Activated naive CD4-positive, alpha-beta T cell treated with anti-CD3 and anti-CD28 coated beads, Interleukin-2, amount 50 U/mL, for 16 hours (primary cell): Measurements from ENCODE around the gene GNA12.

ENCODE experiments used
- DNase-seq: peaks from one replicate; pipeline ENCODE4 v3.0.0-alpha.2; 2020

Gene GNA12

DNA sequence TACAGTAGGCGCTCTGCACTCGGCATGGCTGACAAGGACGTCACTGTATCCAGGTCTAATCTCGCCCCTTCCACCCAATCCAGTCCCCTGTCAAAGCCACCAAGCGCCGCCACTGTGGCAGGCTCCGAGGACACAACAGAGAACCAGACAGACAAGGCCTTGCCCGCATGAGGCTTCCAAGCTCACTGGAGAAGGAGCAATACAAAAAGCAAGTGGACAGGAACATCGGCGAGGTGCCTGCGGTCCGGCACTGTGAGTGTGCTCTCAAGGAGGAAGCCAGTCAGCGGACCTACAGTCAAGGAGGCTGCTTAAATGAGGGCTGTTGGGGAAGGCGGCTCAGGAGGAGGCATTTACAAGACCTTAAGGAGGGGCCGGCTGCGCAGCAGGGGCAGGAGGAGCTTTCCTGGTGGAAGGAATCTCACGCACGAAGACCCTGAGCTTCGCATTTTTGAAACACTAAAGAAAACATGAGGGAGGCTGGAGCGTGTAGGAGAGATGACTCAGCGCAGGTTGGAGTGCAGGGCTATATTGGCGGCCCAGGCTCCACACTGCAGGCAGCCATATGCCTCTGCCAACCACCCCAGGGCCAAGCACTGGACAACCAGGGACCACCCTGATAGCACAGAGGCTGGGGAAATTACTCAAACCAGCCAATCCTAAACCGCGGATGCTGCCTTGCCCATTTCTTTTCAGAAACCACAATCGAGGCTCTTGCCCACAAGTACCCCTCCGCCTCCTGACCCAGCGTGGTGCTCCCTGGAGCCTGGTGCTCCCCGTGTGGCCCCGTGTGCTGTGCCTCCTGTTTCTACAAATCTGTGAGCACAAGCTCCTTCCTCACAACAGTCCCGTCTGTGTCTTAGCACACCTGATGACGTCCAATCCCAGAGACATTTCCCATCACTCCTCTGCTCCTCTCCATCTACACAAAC lies 28.9 kb downstream of the GNA12 start:
- DNase-seq = no peak

DNA sequence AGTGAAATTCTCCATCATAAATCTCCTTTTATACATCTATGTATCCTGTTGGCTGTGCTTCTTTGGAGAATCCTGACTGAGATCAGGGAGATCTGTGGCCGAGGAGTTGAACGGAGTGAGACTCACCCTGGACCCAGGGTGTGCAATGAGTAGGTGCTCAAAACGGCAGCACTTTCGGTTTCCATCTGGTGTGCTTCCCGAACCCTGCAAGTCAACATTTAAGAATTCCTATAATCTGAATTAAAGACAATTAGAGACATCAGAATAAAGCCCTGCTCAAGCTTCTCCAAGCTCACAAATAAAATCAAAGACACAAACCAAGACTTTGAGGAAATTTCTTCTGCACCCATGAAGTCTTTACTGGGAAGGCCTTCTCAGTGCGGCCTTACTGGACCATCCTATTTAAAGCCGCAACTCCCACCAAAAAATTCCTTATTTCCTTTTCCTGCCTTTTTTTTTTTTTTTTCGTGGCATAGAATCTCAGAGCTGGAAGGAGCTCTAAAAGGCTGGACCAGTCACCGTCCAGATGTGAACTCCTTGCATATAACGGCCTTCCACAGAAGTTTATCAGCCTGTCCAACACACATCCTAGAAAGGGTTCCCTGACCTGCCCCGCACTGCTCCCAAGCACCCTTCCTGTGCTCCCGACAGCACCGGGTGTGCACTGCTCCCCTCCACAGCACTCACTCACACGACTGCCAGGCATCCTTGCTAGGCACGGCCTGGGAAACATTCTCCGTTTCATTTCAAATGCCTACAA lies 29.7 kb downstream of the GNA12 start:
- DNase-seq = no peak

DNA sequence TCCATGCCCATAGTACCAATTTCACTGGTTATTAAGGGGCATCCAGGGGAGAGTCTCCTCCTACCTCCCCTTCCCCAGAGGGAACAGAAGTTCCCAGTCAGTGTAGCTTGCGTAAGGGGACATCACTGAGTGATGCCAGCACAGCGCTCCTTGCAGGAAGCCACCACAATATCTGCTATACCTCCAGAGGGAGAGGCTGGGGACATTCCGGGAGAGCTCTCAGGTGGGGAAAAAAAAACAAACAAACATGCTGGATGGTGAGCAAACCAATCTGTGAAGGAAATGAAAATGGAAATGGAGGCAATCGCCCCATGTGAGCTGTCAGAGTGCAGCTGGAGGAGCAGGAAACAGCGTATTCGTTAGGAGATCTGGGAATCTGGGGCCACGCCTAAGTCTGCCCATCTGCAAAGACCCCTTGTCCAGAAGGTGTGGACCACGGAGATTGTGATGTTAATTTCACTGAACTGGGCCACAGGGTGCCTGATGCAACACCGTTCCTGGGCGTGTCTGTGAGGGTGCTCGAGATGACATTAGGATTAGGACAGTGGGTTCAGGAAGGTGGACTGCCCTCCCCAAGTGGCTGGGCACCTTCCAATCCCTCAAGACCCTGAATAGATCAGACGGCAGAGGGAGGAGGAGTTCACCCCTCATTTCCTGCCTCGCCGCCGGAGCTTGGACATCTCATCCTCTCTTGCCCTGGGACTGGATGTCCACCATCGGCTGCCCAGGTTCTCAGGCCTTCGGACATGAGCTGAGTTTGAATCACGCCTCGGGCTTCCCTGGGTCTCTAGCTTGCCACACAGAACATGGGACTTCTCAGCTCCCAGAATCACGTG lies 30.5 kb downstream of the GNA12 start:
- no peak for DNase-seq

DNA sequence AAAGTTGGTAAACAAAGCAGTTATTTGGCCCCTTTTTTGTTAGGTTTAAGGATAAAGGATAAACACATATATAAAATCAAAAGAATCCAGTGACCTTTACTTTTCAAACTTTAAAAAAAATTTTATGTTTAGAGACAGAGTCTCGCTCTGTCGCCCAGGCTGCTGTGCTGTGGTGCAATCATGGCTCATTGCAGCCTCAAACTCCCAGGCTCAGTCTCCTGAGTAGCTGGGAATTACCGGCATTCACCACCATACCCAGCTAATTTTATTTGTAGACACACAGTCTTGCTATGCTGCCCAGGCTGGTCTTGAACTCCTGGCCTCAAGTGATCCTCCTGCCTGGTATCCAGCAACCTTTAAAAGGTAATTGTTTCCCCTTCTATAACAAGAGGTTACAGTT lies 31.3 kb downstream of the GNA12 start:
- no peak for DNase-seq

DNA sequence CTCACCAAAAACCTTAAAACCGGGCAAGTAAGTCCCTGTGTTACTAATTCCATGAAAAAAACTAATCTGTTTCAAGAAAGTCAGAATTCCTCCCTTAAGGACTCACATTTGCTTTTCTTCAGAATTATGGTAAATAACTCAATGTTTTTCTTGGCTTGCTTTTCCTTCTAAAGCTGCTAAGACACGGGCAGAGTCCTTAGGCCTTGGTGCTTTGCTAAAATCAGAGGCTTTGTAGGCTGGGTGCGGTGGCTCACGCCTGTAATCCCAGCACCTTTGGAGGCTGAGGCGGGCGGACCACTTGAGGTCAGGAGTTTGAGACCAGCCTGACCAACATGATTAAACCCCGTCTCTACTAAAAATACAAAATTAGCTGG lies 32.0 kb downstream of the GNA12 start:
- no peak for DNase-seq

DNA sequence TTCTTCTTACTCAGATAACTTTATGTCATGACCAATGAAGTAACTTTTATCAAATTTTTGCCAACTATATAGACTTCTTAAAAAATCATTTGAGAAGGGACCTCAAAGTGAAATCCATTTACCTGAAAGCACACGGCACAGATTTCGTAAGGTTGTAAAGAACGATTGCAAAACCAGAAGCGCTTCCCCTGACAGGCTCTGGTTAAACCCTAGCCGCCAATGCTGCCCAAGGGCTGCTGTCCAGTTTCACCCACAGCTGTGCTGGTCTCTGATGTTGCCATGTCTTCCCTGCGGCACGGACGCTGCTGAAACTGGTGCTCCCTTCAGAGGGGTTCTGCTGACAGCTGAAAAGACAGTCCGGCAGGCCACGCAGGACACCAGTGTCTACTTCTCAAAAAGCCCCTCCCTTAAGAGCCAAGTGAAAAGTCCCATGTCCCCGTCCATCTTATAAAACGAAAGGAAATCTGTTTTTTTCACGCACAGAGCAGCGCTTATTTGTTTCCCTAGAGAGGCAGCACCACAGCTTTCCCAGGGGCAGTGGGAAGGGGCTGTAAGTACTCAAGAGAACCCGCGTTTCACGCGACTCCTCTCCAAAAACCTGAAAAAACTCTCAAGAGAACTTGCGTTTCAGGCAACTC lies 32.5 kb downstream of the GNA12 start:
- no peak for DNase-seq

DNA sequence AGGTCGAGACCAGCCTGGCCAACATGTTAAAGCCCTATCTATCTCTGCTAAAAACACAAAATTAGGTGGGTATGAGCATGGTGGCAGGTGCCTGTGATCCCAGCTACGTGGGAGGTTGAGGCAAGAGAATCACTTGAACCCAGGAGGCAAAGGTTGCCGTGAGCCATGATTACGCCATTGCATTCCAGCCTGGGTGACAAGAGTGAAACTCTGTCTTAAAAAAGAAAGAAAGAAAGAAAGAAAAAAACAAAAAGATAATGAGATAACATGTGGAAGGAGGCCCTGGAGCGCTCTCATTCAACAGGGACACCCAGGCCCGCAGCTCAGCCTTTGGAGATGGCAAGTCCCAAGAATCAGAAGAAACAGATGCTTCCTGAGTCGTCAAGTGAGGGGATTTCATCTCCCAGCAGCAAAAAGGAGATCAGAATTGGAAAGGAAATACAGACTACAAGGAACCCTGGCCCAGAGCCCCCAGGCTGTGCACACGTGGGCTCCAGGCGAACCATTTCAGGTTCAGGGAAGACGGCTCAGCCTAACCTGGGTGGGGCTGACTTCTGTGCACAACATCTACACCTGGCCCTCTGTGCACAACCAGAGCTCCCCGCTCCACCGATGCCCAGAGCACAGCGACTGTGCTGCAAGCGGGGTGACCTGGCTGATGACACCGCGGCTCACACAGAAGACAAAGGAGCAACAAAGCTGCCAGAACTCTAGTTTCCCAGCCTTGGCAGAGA lies 33.3 kb downstream of the GNA12 start:
- no peak for DNase-seq

DNA sequence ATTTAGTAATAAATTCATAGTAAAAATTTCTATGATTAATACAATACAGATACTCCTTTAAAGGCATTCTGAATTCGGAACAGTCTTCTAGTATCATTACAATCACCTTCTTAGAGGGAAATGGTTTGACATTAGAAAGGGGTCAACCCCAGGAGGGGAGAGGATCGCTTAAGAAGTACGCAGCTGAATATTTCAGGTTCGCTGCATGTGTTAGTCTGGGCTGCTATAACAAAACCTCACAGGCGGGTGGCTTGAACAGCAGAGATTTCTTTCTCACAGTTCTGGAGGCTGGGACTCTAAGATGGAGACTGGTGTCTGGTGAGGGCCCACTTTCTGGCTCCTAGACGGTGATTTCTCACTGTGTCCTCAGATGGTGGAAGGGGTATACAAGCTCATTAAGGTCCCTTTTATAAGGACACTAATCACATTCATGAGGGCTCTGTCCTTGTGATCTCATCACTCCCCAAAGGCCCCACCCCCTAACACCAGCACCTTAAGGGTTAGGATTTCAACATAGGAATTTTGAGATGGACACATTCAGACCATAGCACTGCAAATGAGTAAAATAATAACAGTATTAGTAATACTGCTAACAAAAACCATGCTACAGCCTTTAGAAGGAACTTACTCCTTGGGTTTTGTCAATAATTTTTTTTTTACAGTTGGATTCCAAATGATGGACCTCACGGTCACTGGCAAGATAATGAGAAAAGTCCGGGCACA lies 34.0 kb downstream of the GNA12 start:
- DNase-seq = no peak

DNA sequence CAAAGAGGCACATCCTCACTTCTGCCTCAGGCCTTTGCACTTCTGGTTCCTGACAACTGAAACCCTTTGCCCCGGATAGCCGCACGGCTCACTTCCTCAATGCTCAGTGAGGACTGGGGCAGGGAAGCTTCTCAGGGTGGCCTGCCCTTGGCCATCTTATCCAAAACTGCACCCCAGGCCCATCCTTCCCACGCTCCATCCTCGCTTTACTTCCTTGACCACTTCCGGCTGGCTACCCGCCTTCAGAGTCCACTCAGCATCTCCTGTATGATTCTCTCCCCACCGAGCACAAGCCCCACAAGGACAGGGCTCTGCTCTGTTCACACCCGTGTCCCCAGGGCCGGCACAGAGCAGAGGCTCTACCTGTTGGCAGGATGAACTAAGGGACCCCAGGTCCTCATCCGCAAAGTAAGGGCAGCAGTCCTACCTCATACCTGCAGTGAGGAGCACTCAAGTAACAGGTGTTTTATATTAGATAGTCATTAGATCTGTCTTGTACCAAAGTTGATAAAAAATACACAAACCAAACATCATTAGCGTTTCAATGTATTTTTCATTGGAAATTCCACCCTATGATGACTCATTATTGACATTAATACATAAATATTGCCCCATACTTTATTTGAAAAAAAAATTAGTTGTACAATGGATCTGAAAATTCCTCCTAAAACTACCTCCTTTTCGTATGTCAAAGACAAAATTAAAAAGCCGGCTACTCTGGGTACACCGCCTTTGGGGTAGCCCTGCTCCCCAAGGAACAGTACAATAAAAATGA lies 35.0 kb downstream of the GNA12 start:
- no peak for DNase-seq

DNA sequence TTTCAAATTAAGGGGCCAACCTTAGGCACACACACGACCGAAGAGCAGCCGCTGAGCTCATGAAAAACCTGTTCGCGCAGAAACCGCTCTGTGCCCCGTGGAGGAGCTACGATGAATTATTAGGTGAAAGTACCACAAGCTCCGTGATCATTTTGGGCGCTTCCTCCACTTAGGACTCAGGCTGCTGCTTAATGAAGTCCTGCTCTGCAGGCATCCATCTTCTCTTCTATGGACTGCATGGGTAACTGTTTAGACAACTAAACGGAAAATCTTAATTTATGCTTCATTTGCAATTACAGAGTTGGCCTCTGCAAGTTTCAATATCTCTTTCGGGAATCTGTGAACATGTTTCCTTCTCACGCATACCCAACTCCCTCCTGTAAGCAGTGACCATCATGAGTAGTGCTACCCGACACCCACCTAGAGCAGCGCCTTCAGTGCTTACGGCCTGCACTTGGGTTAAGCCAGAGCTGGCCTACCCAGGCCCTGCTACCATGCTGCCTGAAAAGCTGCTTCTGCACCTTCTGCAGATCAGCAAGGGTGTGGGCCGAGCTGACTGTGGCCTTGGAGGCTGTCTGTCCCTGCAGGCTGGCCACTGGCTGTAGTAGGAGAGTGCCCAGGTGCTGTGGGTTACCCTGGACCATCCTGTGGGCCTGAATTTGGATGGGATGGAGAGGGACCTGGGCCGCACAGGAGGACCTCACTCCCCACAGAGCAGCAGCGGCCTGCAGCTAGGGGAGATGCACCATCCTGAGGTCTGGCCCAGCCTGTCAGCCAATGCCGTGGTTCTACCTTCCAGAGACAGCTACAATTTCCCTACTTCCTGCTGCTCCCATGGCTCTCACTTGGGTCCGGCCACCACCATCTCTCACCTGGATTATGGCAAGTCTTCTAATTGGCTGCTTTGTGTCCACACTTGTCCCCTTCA lies 36.0 kb downstream of the GNA12 start:
- DNase-seq = no peak

DNA sequence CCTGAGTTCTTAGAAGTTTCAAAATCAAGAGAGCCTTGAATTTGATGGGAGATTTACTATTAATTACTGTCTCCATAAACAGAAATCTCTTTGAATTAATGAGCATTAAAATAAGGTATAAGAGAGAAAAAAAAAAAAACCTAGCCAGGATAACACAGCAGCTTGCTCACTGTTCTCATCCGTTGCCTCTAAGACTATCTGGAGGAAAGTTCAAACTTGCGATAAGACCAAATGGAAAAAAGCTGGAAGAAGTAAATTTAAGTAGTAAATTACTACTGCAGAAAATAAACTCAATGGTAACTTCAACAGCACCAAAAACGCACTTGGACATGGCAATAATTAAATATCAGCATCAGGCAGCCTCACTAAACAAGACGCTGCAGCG lies 36.7 kb downstream of the GNA12 start:
- DNase-seq = no peak

DNA sequence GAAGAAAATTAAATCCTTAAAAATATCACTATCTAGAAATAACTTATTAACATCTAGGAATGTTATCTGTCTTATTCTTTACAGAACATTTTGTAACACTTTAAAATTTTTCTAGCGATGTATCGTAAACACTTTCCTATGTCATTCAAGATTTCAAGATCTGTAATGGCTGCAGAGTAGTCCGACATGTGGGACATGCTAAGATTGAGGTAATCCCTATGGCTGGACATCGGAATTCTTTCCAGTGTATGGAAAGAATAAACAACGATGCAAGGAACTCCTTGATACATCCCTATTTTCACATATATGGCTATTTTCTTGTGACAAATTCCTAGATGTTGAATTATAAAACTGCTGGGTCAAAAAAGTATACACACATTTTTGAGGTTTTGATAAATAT lies 37.5 kb downstream of the GNA12 start:
- DNase-seq = no peak

DNA sequence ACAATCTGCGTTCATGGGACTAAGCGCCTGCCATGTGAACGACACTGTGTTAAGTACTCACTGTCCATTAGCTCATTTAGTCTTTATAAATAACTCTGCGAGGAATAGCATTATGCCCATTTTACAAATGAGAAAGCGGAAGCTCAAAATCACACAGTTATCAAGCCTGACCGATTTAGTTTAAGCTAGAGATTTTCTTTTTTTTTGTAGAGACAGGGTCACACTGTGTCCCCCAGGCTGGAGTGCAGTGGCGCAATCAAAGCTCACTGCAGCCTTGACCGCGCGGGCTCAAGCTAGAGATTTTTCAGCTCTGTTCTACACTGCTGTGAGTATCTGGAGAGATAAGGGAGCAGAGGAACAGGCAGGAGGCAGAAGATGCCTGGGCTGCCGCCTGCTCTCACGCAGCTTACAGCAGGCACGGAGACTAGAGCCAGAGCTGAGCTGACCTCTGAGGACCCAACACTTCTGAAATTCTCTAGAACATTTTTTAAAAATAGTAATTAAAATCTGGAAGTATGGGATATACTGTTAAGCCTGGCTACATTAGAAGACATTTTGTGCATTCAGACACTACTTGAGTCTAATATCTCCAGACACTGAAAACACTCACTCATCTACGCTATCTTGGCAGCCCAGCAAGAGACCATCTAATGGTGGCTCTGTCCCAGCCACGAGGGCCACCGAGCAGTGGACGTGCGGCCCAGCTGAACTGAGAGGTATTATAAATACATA lies 38.7 kb downstream of the GNA12 start:
- no peak for DNase-seq

DNA sequence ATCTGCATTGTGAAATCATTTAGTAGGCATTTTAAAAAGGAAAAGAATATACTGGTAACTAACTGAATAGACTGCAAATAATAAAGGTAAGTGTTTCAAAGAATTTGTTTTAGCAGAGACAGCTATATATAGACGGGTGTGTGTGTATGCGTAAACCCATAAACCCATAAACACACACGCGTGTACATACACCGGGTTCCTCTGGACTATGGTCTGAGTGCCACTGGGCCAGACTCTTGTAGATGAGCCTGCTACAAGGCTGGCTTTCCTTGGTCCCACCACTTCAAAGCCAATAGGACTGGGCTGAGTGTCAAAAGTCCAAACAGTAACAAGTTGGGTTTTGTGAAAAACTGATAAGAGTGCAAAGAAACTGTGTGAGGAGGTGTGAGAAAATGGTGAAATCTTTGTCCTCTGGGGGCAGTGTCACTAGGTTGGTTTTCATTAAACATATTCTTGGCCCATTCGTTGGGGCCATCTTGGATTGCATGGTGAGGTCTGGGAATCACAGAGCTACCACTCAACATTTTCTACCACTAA lies 39.8 kb downstream of the GNA12 start:
- DNase-seq = no peak

DNA sequence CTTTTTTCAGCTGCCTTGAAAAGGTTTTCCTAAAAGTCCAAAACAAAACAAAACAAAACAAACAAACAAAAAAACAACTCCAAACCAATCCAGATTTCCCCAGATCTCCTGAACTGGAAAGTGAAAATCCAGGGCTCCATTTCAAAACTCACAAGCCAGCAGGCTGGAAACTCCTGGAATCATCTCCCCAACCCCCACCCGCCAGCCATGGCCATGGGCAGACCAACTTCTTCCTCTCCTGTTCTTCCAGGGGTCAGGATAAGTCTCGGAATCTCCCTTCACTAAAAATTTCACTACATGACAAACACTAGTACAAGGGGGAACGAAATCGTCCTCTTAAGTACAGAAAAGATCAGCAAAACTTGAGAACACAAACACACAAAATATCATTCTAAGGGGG lies 40.4 kb downstream of the GNA12 start:
- DNase-seq = no peak

DNA sequence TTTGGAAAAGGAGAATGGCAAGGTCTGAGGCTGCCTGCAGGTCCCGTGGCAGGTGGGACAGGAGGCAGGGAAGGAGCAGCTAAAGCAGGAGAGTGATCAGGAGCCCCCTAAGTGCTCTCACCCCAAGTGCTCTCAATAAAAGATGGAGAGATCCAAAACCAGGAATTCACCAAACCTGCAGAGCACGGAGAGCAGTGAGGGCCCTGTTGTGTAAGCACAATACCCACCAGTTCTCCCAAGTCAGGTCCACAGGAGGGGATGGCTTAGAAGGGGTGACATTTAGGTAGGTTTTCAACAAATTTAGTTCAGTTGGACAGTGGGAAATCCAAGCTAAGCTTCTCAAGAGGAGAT lies 40.8 kb downstream of the GNA12 start:
- DNase-seq = no peak

DNA sequence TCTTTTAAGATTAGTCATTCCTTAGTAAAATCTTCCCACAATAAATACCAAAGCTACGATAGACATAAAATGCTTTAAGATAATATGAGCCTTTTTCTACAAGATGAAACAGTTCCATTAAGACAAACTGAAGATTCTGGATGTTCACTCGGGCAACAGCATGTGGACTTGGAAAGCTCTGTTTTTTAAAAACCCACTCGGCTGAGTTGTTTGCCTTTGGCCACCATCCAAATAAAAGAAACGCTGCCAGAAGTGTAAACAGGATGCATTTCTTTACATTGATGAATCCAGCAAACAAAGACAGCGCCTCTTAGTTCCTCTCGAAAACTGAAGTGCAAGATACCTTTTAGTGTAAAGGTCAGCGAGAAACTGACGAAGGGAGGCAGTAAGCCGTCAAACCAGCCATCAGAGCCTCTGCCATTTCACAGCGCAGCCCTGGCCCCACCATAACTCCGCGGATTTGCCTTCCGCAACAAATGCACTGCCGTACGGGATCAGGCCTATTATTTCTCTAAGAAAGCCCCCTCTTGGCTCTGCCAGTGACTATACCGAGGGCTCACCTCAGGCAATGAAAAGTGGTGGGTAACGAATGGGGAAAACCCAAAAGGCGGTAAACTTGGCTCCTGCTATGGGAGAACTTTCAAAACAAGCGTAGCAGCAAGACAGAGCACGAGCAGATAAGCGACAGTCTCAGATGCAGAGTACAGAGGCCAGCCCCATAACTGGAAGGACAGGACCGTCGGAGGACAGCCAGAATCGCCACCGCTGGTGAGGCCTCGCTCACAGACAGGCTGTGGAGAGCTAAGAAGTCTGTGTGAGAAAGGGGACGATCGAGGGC lies 41.4 kb downstream of the GNA12 start:
- no peak for DNase-seq

DNA sequence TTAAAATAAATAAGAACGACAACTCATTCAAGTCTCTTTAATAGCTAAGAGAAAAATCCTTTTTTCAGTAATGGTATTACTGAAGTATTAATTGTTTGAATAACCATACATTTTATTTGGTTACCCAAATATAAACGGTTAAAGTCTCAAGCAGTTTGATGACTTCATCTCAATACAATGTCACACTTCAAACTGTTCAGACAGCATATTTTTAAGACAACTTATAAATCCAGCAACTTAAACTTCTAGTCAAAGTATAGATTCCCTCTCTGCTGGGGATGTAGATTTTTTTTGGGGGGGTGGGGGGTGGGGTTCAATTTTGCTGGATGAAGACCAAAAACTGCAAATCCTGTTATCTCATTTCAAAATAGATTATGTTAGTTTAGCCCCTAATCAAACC lies 42.0 kb downstream of the GNA12 start:
- no peak for DNase-seq
